Endothelial cell of umbilical vein (primary cell): Measurements from ENCODE around the gene ELK1. TPM values are rescaled to one million over a fixed set of nuclear protein-coding genes. Genes with fewer than 3 reads are reported as not detected.

Experiments used
- BruUV-seq: library from RNA; stranded (reverse); fragments of 400-500 nt; replicated peaks from 2 replicates; lab custom pipeline; 2021; lab: Mats Ljungman, UMichigan
- CTCF ChIA-PET: fragments of 300-600, 350-600 bp; sonication (Branson Sonifier 250); formaldehyde crosslinking; loops from one replicate; lab custom pipeline; 2021; ENCODE audit warnings: antibody characterized with exemption, inconsistent platforms; lab: Charles Lee
- POLR2A ChIA-PET: fragments of 300-600, 350-600 bp; sonication (Branson Sonifier 250); formaldehyde crosslinking; loops from one replicate; lab custom pipeline; 2021; ENCODE audit warnings: antibody characterized with exemption, inconsistent platforms; lab: Charles Lee
- DNase-seq: peaks from one replicate; pipeline ENCODE4 v3.0.0-alpha.2; 2011; ENCODE audit warnings: low read depth, low spot score
- FAIRE-seq: peaks from 2 replicates; lab custom pipeline; 2011; peaks lifted over from hg19 to GRCh38; lab: Jason Lieb, UNC
- H2AFZ ChIP-seq: 2 replicates; pipeline ENCODE4 v1.6.0; 2012; ENCODE audit warnings: low read depth, low read length, control low read depth, inconsistent platforms
- H3K27ac ChIP-seq: 2 replicates; pipeline ENCODE4 v1.5.1; 2011; ENCODE audit warnings: low read depth, mild to moderate bottlenecking, control low read depth, low read length, moderate library complexity; ENCODE audit not compliant: insufficient read depth
- H3K27me3 ChIP-seq, 2 experiments: 2 replicates each; pipeline versions ENCODE4 v1.6.0 to v1.6.1; 2011; ENCODE audit warnings: low read length in 2 of 2, mixed read lengths in 1 of 2; ENCODE audit not compliant: control insufficient read depth in 2 of 2, insufficient read depth in 2 of 2
- H3K36me3 ChIP-seq, 2 experiments: 2 replicates in 1 of 2; 3 replicates in 1 of 2; pipeline ENCODE4 v1.5.1; 2011; ENCODE audit warnings: low read length in 2 of 2, mild to moderate bottlenecking in 1 of 2, moderate library complexity in 1 of 2; ENCODE audit not compliant: control insufficient read depth in 2 of 2, insufficient read depth in 2 of 2; ENCODE audit errors: extremely low read depth in 1 of 2
- H3K4me1 ChIP-seq: 3 replicates; pipeline ENCODE4 v1.5.1; 2011; ENCODE audit warnings: mild to moderate bottlenecking, low read length; ENCODE audit not compliant: control insufficient read depth, insufficient read depth; ENCODE audit errors: extremely low read depth
- H3K4me2 ChIP-seq: 2 replicates; pipeline ENCODE4 v1.6.1; 2011; ENCODE audit warnings: low read length, control low read depth, mixed read lengths; ENCODE audit not compliant: insufficient read depth
- H3K4me3 ChIP-seq, 3 experiments: fragments of 200-600 bp in 1 of 3; sonication (generic), shearing (Covaris generic) in 1 of 3; replicated peaks in 1 of 3; 2 replicates each; pipeline ENCODE4 v1.5.1; 2011 to 2016; ENCODE audit warnings: control low read depth in 3 of 3, low read length in 3 of 3, mild to moderate bottlenecking in 2 of 3, inconsistent platforms in 1 of 3, low read depth in 1 of 3, moderate library complexity in 1 of 3; ENCODE audit not compliant: insufficient read depth in 1 of 3
- H3K79me2 ChIP-seq: 2 replicates; pipeline ENCODE4 v1.6.0; 2012; ENCODE audit warnings: low read length, inconsistent platforms; ENCODE audit not compliant: control insufficient read depth, insufficient read depth
- H3K9ac ChIP-seq: replicated peaks from 2 replicates; pipeline ENCODE3; 2011; ENCODE audit warnings: low read length, control low read depth; ENCODE audit not compliant: insufficient read depth; ENCODE audit errors: extremely low read depth
- H3K9me1 ChIP-seq: replicated peaks from 3 replicates; pipeline ENCODE4 v1.6.0; 2011; ENCODE audit warnings: mild to moderate bottlenecking, low read length; ENCODE audit not compliant: control insufficient read depth, insufficient read depth; ENCODE audit errors: extremely low read depth
- H3K9me3 ChIP-seq: replicated peaks from 2 replicates; pipeline ENCODE4 v1.5.1; 2012; ENCODE audit warnings: low read length, inconsistent platforms; ENCODE audit not compliant: control insufficient read depth, insufficient read depth
- H4K20me1 ChIP-seq: replicated peaks from 2 replicates; pipeline ENCODE3; 2011; ENCODE audit warnings: mild to moderate bottlenecking, low read length; ENCODE audit not compliant: control insufficient read depth, insufficient read depth; ENCODE audit errors: extremely low read depth
- EZH2 ChIP-seq: IDR thresholded peaks from 2 replicates; pipeline ENCODE4 v1.6.1; 2012; ENCODE audit warnings: borderline replicate concordance, low read depth, mild to moderate bottlenecking, moderate library complexity, low read length, inconsistent platforms; ENCODE audit not compliant: severe bottlenecking
- FOS ChIP-seq: IDR thresholded peaks from 2 replicates; pipeline ENCODE4 v1.6.1; 2011; ENCODE audit warnings: mild to moderate bottlenecking, low read length, moderate library complexity, borderline replicate concordance; ENCODE audit not compliant: insufficient read depth
- GATA2 ChIP-seq: IDR thresholded peaks from 2 replicates; pipeline ENCODE4 v1.7.0; 2011; ENCODE audit warnings: low read depth, mild to moderate bottlenecking, moderate library complexity, mixed read lengths, low read length; ENCODE audit not compliant: insufficient read length, insufficient read depth
- JUN ChIP-seq: IDR thresholded peaks from 2 replicates; pipeline ENCODE4 v1.6.1; 2011; ENCODE audit warnings: borderline replicate concordance, low read depth; ENCODE audit not compliant: insufficient read length, insufficient read depth
- MYC ChIP-seq: IDR thresholded peaks from one replicate; pipeline ENCODE4 v1.6.1; 2011; ENCODE audit warnings: mild to moderate bottlenecking, low read depth, low read length
- dilution Hi-C: fragments of 300-500 bp; cut with MboI; formaldehyde crosslinking; loops from one replicate; pipeline ENCODE4 v1.15.0; 2019; ENCODE audit warnings: low sequenced_read_pairs; ENCODE audit not compliant: extremely low pct_ligation_motif_present
- intact Hi-C: fragments of 100-400 bp; cut with micrococcal nuclease; formaldehyde crosslinking; loops from one replicate; pipeline ENCODE4 v1.10.0; 2022
- polyA plus RNA-seq, 4 experiments: library from polyadenylated mRNA; depleted of rRNA in 3 of 4; stranded (reverse) in 3 of 4; unstranded in 1 of 4; fragments of >200 nt; gene quantifications; 2 replicates each; pipeline versions ENCODE4 v1.2.1 to v1.2.3, GENCODE V29; 2011 to 2012; ENCODE audit warnings: missing spikeins in 1 of 4
- total RNA-seq: library from RNA; stranded (reverse); gene quantifications from 2 replicates; pipeline ENCODE4 v1.2.3, GENCODE V29; 2021
- TF ChIP-seq, protein P1 (sequence below), 2 donors: IDR thresholded peaks; 1 replicate in 1 of 2; 2 replicates in 1 of 2; pipeline ENCODE4 v1.5.1; 2011; ENCODE audit warnings: low read length in 2 of 2, mild to moderate bottlenecking in 2 of 2, moderate library complexity in 2 of 2, control low read depth in 1 of 2, inconsistent platforms in 1 of 2, low read depth in 1 of 2; ENCODE audit not compliant: insufficient read depth in 1 of 2; ENCODE audit errors: extremely low read depth in 1 of 2
- TF ChIP-seq, protein P2 (sequence below): IDR thresholded peaks from 2 replicates; pipeline ENCODE4 v1.6.1; 2011; ENCODE audit not compliant: insufficient read depth, insufficient read length

Gene ELK1
- total and polyA plus RNA-seq, 2 donors (not counting 3 experiments of a cell fraction or from before 2014, with no cell fraction given): 18.3 to 28.7 TPM

GRCh38 chrX:47634871-47635575 lies 15.3 kb downstream of the ELK1 start:
- no peaks in the 10 kb centered on the region for H4K20me1 ChIP-seq
- no peaks in the 10 kb centered on the region for H3K9me1 ChIP-seq
- dilution Hi-C loops: no loop called here
- ChIA-PET POLR2A (no interaction called here), CTCF (no interaction called here)
- TF ChIP-seq FOS (no peak), EZH2 (no peak), JUN (no peak), MYC (no peak), GATA2 (no peak)
- TF ChIP-seq, protein P1, sequence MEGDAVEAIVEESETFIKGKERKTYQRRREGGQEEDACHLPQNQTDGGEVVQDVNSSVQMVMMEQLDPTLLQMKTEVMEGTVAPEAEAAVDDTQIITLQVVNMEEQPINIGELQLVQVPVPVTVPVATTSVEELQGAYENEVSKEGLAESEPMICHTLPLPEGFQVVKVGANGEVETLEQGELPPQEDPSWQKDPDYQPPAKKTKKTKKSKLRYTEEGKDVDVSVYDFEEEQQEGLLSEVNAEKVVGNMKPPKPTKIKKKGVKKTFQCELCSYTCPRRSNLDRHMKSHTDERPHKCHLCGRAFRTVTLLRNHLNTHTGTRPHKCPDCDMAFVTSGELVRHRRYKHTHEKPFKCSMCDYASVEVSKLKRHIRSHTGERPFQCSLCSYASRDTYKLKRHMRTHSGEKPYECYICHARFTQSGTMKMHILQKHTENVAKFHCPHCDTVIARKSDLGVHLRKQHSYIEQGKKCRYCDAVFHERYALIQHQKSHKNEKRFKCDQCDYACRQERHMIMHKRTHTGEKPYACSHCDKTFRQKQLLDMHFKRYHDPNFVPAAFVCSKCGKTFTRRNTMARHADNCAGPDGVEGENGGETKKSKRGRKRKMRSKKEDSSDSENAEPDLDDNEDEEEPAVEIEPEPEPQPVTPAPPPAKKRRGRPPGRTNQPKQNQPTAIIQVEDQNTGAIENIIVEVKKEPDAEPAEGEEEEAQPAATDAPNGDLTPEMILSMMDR (IDR thresholded peaks at IDR 0.05; ENCODE audit: extremely low read depth in 1 of 2, insufficient read depth in 1 of 2, low read depth in 1 of 2, low read length in 2 of 2): no peak
- TF ChIP-seq, protein P2, sequence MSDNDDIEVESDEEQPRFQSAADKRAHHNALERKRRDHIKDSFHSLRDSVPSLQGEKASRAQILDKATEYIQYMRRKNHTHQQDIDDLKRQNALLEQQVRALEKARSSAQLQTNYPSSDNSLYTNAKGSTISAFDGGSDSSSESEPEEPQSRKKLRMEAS: no peak
- H2AFZ ChIP-seq: no peak overlapping the region
- H3K4me2 ChIP-seq: no peak overlapping the region
- no peaks in the 10 kb centered on the region for H3K27me3 ChIP-seq
- no peak overlapping the region for H3K4me3 ChIP-seq
- FAIRE-seq: no peak
- no peak overlapping the region for H3K27ac ChIP-seq
- DNase-seq: no peak
- H3K9ac ChIP-seq: no peak overlapping the region
- peaks cover 4% of the 10 kb centered on the region for H3K4me1 ChIP-seq
- no peaks in the 10 kb centered on the region for H3K9me3 ChIP-seq
- no TSS peak for BruUV-seq
- intact Hi-C loops: loop anchor here (5.0 kb wide), 2 partner anchors 53 to 443 kb away; partner anchors contain the start of genes TIMP1 and UBA1
- H3K36me3 ChIP-seq: peaks cover 0 to 10% of the 10 kb centered on the region in 2 experiments
- H3K79me2 ChIP-seq: no peaks in the 10 kb centered on the region
